ENCODE data around the gene SMIM14.

DNA sequence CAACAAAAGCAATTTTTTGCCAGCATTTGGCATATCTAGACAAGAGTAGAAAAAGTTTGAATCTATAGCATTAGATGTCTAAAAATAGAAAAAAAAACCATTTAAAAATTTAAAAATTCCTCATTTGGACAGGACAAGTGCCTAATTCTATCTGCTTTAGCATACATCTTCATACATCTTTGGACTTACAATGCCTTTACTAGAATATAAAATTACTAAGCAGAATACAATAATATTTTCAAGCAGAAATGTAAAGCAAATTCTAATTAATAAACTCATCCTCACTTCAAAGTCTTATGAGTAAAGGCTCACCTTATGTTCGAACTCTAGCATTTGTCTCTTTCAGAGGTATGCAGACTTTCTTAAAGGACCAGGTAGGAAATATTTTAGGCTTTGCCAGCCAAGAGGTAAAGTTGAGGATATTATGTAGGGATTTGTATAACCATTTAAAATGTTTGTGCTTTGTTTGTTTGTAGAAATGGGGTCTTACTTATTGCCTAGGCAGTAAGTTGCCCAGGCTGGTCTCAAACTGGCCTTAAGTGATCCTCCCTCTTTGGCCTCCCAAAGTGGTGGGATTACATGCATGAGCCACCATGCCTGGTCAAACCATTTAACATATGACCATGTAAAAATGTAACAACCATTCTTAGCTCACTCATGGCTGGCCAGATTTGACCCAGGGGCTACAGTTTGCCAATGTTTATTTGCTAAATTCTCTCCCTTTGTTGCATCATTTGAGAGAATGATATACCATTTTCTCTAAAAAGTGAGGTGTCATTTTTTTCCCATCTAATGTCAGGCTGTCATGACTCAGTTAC, 140.5 kb downstream of the SMIM14 start:
- TF ChIP-seq CTCF (IDR thresholded peaks at IDR 0.05; ENCODE audit: low read depth, low read length, poor library complexity, severe bottlenecking), result no peak
- no peak for TF ChIP-seq EZH2phosphoT487 (IDR thresholded peaks at IDR 0.05; ENCODE audit: borderline replicate concordance, low read length)
